Activated naive CD4-positive, alpha-beta T cell treated with anti-CD3 and anti-CD28 coated beads, Interleukin-2, amount 10 ng/mL, durations not matched to agents 5 hours and 36 hours (primary cell): Measurements from ENCODE around the gene DLEU7. TPM values are rescaled to one million over a fixed set of nuclear protein-coding genes. Genes with fewer than 3 reads are reported as not detected.

ENCODE experiments used
- total RNA-seq, 2 experiments: library from RNA; stranded (reverse); gene quantifications; one replicate each; pipeline ENCODE4 v1.2.3, GENCODE V29; 2021

Gene DLEU7
- not detected for total RNA-seq

DNA sequence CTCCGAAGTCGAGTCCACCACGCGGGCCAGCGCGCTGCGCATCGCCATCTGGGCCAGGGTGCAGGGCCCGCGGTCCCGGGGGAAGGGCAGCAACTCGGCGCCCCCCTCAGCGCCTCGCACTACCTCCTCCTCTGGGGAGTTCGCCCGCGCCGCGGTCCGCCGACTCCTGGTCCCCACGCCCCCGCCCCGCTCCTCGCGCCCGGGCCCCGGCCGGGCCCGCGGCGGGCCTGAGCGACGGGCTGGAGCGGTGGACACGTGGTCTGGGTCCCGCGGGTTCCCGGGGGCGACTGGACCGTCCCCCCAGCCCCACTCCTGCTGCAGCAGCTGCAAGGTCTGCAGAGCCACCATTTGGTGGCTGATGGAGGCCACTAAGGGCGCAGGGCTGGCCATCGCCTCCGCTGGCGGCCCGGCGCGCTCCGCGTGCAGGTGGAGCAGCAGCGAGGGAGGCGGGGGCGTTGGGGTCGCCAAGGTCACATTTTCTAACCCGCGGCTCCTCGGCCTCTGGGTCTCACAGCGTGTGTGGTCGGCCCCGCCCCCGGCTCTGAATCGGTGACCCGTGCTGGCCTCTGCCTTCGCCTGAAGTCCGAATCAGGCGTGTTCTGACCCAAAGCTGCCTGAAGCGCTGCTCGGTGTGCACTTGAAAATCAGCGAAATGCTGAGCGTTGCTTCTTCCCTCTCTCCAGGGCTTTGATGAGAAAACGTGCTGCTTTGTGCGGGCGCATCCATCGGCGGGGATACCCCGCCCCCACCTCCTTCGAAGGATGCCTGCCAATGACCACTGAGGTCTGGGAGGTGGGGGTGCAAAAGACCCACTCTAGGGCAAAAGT is at the start of gene DLEU7:
Gene DLEU7 (minus strand): TSS at position 436 of the 827 bp plus-strand sequence. CDS start 46 bp downstream, at position 390.

Other genes with a start within 250 kb of the DLEU7 start
- 10 to 100 TPM; 94.5 to 97.4 TPM for gene RNASEH2B, start 66.1 kb upstream of the DLEU7 start, total RNA-seq